Nucleus accumbens (tissue), 56 donors: ENCODE results near the gene AKIRIN2.
A peak's percentile ranks its signal among the peaks of the same experiment; 100 is the strongest.
"Not testable (repeated sequence)": the region's sequence is repeated elsewhere in the genome, so short reads cannot be mapped to it uniquely, and the experiment has no call there.

Experiments
- DNase-seq, 56 donors: peaks; one replicate each; lab custom pipeline; 2025; lab: John Stamatoyannopoulos, UW

Gene AKIRIN2

GRCh38 chr6:87721311-87721710 lies 19.3 kb upstream of the AKIRIN2 start:
- DNase-seq = no peak

DNA sequence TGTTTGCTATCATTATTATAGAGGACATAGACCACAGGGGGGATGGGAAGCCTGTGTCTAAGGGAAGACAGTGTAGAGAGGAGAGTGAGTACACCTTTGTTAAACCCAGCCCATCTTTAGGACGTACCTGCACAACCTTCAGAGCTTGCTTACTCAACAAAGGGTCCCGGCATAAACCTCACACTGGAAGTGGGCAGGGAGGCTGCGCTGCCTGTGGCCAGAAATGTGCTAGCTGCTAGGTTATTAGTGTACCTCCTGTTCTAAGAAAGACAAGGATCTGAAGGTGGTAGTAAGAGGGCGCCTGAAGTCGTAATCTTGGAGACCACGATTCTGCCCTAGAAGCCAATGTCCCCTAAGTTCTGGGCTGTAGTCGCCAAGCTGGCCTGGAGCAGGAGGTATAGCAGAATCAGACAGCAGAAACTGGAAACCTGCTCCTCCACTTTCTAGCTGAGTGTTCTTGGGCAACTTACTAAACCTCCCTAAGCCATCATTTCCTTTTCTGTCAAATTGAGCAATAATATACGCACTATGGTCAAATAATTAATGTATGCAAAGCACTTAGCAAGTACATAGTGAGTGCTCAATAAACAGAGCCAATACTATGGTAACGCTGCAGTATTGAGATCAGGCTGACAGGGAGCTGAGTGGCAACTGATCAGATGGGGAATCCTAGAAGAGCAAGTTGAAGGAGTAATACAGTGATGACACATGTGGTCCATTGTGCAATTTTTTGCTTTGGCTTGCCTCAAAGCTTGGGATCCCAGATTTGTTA lies 16.8 kb upstream of the AKIRIN2 start:
- no peak for DNase-seq

DNA sequence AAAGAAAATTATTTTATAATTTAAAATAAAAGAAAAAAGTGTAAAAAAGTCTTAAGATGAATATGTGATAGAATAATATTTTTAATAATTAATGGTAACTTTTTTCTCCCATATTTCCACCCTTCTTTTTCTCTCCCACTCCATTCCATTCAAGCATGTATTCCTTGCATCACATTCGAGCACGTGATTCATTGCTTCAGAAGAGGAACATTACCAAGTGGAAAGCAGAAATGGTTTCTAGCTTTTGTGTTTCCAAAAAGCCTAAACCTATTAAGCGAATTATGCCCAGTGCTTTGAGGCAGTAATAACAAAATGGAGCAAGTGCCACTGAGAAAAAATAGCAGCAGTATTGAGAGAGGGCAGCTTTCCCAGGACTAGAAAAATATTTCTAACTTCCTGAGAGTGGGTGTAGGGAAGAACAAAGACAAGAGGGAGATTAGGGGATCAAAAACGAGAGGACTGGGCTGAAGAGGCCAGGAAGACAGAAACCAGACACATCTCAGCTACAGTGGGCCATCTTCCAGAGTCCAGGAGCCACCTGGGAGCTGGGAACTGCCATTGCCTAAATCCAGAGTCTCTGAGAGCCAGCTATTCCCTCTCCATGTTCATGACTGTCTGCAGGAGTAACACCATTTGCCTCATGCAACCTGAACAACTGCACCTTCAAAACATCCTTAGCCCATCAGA lies 15.0 kb upstream of the AKIRIN2 start:
- no peak for DNase-seq

GRCh38 chr6:87714093-87714842 lies 12.2 kb upstream of the AKIRIN2 start:
- no peak for DNase-seq

GRCh38 chr6:87712713-87713112 lies 10.7 kb upstream of the AKIRIN2 start:
- DNase-seq = not testable (repeated sequence)

DNA sequence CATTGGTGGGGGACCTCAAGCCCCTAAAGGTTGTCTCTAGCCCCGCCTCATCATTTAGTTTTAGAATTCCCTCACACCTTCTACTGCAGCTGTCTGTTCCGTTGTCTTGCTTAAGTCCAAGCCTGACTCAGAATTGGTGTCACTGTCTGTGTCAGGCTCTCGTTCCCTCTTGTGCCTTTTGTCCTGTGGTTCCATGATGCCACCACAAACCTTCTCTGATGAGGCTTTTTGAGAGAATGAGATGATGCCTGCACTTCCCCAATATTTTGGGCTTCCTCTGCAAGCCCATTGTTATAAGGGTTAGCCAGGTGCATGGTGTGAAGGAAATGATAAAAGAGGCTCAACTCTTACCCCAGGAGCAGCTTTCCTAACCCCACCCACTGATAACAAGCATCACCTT lies 8.1 kb upstream of the AKIRIN2 start:
- no peak for DNase-seq

DNA sequence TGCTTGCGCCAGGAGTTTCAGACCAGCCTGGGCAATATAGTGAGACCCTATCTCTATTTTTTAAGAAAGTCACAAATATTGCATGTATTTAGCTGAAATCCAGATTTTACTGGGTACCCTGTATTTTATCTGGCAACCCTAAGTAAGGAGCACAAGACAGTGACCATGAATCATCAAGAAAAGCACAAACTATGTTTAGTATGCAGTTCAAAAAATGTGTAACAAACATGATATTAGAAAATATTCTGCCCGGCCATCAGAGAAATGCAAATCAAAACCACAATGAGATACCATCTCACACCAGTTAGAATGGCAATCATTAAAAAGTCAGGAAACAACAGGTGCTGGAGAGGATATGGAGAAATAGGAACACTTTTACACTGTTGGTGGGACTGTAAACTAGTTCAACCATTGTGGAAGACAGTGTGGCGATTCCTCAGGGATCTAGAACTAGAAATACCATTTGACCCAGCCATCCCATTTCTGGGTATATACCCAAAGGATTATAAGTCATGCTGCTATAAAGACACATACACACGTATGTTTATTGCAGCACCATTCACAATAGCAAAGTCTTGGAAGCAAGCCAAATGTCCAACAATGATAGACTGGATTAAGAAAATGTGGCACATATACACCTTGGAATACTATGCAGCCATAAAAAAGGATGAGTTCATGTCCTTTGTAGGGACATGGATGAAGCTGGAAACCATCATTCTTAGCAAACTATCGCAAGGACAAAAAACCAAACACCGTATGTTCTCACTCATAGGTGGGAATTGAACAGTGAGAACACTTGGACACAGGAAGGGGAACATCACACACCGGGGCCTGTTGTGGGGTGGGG lies 6.8 kb upstream of the AKIRIN2 start:
- not testable (repeated sequence) for DNase-seq

- DNase-seq = no peak
Measured at GRCh38 chr6:87706187-87706966, 4.3 kb upstream of the AKIRIN2 start.

DNA sequence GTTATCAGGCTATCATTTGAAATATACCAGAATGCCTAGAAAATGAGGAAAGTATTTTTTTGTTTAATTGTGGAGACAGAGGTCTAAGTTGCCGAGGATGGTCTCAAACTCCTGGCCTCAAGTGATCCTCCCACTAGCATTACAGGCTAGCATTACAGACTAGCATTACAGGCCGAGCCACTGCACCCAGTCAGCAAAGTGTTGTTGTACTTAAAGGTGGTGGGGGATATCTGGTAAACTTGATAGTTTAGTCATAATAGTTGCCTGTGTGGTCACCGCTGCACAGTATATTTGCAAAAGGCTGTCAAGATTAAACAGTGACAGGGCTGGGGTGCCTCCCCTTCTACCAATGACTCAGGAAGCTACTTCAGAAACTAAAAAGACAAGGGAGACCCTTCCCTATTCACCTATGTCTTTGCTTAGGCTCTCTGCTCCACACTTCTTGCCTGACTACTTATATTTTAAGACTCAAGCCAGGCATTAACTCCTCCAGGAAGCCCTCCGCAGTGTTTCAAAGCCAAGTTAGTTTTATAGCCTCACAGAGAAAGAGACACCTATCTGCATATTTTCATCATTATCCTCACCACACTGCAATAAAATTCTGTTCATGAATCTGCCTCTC lies 3.1 kb upstream of the AKIRIN2 start:
- DNase-seq = no peak

- DNase-seq = peak in 1 of 56 donors; percentile 4
Measured at GRCh38 chr6:87703039-87703438, 1.0 kb upstream of the AKIRIN2 start.

GRCh38 chr6:87702589-87702945 lies 534 bp upstream of the AKIRIN2 start:
- no peak for DNase-seq

- peak in 19 of 56 donors; percentile 14 to 64 (median 41) for DNase-seq
Measured at GRCh38 chr6:87701344-87701675, 723 bp downstream of the AKIRIN2 start.

DNA sequence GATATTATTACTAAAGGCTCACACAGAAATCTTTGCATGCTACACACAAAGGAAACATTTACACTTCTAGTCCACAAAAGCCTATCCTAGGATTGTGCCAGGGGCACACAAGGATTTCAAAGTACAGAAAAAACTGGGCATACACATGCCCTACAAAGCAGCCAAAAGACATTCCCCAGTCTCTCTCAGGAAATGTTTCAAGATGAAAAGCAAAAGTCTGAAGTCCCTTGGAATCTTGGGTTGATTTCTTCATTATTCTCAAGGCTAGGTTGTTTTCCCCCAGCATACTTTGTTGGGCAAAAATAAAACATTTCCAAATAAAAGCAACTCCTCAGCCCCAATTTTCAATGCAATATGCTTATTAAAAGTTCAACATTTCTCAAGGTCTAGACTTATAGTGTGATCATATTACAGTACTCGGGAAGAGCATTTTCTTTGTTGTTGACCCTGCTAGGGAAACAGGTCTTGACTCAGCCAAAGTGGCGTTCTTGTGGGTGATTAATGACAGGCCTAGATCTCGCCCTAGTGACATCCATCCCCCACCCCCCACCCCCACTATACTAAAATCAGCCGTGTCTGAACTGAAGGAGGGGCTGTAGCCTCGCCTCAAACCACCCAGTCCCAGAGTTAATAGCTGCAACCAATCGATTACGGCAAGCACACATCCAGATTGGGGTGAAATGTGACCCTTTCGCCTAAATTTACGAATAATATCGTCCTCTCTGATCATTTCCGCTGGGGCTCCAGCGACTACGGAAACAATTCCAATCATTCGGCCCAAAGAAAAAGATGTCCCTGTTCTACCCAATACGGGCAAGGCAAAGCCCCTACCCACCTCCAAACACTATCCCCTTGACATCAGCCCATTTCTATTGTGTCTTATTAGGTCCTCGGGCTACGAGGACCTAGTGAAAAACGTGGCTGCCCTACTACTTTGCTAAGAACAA lies 1.4 kb downstream of the AKIRIN2 start:
- DNase-seq = peak in 17 of 56 donors; percentile 2 to 57 (median 23)

- no peak for DNase-seq
Measured at GRCh38 chr6:87699576-87699975, 2.5 kb downstream of the AKIRIN2 start.

- no peak for DNase-seq
Measured at GRCh38 chr6:87698547-87699006, 3.5 kb downstream of the AKIRIN2 start.

GRCh38 chr6:87697581-87698546 lies 4.2 kb downstream of the AKIRIN2 start:
- peak in 10 of 56 donors; percentile 2 to 36 (median 7) for DNase-seq

- not testable (repeated sequence) for DNase-seq
Measured at GRCh38 chr6:87696817-87697216, 5.2 kb downstream of the AKIRIN2 start.
